Upper lobe of left lung (tissue), 4 donors: ENCODE data around the gene PFKP.

Source experiments
- CTCF ChIP-seq, 6 experiments: fragments of 450-650 bp in 4 of 6; fragments of 200-600 bp in 2 of 6; sonication (generic) in 2 of 6; IDR thresholded peaks; one replicate each; pipeline ENCODE4 v1.5.1; 2016 to 2019; ENCODE audit warnings: antibody characterized with exemption in 6 of 6
- POLR2A ChIP-seq, 4 donors: fragments of 450-650 bp; IDR thresholded peaks; one replicate each; pipeline ENCODE4 v1.5.1; 2016 to 2017; ENCODE audit warnings: antibody characterized with exemption in 4 of 4, mild to moderate bottlenecking in 2 of 4

DNA sequence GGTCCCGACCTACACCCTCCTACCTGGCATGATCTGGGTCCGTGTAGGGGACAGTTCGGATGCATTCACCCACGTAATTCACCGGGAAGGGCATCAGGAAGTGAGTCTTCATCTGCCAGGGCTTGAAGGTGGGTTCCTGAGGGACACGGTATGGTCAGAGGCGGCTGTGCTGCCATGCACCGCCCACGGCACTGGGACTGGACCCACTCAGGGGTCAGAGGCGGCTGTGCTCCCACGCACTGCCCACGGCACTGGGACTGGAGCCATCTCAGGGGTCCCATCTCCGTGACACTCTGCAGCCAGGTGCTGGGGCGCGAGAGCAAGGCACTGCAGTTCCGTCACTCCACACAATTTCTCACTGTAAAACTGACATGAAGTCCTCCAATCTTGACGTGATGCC is 76.0 kb downstream of the PFKP start:
- TF ChIP-seq CTCF (IDR thresholded peaks at IDR 0.05) = no peak
- no peak for TF ChIP-seq POLR2A (IDR thresholded peaks at IDR 0.05)
